Measurements from ENCODE around the gene CYB5R3.

CYB5R3 gene

DNA sequence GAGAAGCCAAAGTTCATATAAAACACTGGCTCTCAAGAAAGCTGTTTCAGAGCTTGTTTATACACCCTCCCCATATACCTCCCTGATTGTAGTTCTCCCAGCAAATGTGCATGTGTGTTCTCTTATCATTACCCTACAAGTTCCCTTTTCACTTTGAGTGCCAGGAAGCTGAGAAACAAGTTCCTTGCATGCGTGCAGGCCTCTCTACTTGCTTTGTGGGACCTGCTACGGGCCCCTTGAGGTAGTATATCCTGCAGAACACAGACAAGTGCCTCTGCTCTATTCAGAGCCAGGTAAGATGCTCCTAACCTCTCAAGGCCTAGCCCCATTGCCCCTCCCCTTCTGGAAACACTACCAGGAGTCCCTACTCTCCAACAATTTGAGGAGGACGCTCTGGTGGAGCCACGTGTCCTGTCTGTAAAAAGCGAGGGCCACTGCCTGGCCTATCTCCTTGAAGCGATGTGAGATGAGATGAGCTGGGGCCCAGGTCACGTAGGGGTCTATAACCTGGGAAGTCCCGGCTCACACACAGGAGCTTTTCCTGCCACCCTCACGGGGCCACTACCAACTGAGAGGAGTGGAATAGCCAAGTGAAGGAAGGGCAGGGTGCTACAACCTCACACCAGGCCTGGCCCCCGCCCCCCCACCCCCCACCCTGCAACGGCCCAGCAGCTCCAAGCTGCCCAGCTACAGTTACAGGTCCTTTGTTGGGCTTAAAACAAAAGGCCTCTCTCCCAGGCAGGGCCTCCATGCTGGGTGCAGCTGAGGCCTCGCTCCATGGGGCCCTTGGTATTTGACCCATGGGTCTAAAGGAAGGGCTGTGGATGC is 6.2 kb downstream of the CYB5R3 start:
- Histone ChIP-seq H3K4me3 (replicated peaks; ENCODE audit: insufficient read depth, low read length) (no peak overlapping the region), H3K27ac (replicated peaks) (peak overlapping the region; percentile 74), H3K27me3 (ENCODE audit: insufficient read depth, poor library complexity, severe bottlenecking) (no peaks in the 10 kb centered on the region)
- peak in 1 of 2 experiments; percentile 82 for DNase-seq (ENCODE audit: low read depth in 1 of 2, low spot score in 1 of 2)
- TF ChIP-seq GABPA (IDR thresholded peaks at IDR 0.05; ENCODE audit: low read depth) (no peak), POLR2AphosphoS5 (IDR thresholded peaks at IDR 0.05; ENCODE audit: low read depth) (no peak), SPI1 (IDR thresholded peaks at IDR 0.05; ENCODE audit: borderline replicate concordance, low read depth) (no peak; the same call in 1 of the 2 replicates)
- TF ChIP-seq, protein P1, sequence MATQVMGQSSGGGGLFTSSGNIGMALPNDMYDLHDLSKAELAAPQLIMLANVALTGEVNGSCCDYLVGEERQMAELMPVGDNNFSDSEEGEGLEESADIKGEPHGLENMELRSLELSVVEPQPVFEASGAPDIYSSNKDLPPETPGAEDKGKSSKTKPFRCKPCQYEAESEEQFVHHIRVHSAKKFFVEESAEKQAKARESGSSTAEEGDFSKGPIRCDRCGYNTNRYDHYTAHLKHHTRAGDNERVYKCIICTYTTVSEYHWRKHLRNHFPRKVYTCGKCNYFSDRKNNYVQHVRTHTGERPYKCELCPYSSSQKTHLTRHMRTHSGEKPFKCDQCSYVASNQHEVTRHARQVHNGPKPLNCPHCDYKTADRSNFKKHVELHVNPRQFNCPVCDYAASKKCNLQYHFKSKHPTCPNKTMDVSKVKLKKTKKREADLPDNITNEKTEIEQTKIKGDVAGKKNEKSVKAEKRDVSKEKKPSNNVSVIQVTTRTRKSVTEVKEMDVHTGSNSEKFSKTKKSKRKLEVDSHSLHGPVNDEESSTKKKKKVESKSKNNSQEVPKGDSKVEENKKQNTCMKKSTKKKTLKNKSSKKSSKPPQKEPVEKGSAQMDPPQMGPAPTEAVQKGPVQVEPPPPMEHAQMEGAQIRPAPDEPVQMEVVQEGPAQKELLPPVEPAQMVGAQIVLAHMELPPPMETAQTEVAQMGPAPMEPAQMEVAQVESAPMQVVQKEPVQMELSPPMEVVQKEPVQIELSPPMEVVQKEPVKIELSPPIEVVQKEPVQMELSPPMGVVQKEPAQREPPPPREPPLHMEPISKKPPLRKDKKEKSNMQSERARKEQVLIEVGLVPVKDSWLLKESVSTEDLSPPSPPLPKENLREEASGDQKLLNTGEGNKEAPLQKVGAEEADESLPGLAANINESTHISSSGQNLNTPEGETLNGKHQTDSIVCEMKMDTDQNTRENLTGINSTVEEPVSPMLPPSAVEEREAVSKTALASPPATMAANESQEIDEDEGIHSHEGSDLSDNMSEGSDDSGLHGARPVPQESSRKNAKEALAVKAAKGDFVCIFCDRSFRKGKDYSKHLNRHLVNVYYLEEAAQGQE (IDR thresholded peaks at IDR 0.05; ENCODE audit: insufficient replicate concordance, low read depth): no peak
- TF ChIP-seq, protein P2, sequence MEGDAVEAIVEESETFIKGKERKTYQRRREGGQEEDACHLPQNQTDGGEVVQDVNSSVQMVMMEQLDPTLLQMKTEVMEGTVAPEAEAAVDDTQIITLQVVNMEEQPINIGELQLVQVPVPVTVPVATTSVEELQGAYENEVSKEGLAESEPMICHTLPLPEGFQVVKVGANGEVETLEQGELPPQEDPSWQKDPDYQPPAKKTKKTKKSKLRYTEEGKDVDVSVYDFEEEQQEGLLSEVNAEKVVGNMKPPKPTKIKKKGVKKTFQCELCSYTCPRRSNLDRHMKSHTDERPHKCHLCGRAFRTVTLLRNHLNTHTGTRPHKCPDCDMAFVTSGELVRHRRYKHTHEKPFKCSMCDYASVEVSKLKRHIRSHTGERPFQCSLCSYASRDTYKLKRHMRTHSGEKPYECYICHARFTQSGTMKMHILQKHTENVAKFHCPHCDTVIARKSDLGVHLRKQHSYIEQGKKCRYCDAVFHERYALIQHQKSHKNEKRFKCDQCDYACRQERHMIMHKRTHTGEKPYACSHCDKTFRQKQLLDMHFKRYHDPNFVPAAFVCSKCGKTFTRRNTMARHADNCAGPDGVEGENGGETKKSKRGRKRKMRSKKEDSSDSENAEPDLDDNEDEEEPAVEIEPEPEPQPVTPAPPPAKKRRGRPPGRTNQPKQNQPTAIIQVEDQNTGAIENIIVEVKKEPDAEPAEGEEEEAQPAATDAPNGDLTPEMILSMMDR (IDR thresholded peaks at IDR 0.05; ENCODE audit: insufficient read depth, low read length): no peak

DNA sequence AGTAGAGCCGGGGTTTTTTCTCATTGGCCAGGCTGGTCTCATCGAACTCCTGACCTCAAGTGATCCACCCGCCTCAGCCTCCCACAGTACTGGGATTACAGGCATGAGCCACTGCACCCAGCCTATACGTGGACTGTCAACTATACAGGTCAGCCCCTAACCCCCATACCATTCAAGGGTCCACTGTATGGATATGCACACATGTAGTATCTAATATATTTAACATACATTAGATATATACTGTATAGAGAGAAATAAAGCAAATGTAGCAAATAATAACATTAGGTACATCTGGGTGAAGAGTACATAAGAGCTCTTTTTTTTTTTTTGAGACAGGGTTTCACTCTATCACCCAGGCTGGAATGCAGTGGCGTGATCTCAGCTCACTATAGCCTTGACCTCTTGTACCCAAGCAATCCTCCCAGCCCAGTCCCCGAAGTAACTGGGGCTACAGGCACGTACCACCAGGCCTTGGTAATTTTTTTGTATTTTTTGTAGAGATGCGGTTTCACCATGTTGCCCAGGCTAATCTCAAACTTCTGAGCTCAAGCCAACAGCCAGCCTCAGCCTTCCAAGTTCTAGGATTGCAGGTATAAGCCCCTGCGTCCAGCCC is 7.3 kb downstream of the CYB5R3 start:
- Histone ChIP-seq H3K4me3 (replicated peaks; ENCODE audit: insufficient read depth, low read length) (no peak overlapping the region), H3K27ac (replicated peaks) (peak overlapping the region; percentile 74), H3K27me3 (ENCODE audit: insufficient read depth, poor library complexity, severe bottlenecking) (no peaks in the 10 kb centered on the region)
- TF ChIP-seq SPI1 (IDR thresholded peaks at IDR 0.05; ENCODE audit: borderline replicate concordance, low read depth) (no peak), POLR2AphosphoS5 (IDR thresholded peaks at IDR 0.05; ENCODE audit: low read depth) (no peak), GABPA (IDR thresholded peaks at IDR 0.05; ENCODE audit: low read depth) (no peak)
- TF ChIP-seq, protein P2 (IDR thresholded peaks at IDR 0.05; ENCODE audit: insufficient read depth, low read length): no peak
- TF ChIP-seq, protein P1 (IDR thresholded peaks at IDR 0.05; ENCODE audit: insufficient replicate concordance, low read depth): no peak
- DNase-seq (ENCODE audit: low read depth in 1 of 2, low spot score in 1 of 2): no peak

DNA sequence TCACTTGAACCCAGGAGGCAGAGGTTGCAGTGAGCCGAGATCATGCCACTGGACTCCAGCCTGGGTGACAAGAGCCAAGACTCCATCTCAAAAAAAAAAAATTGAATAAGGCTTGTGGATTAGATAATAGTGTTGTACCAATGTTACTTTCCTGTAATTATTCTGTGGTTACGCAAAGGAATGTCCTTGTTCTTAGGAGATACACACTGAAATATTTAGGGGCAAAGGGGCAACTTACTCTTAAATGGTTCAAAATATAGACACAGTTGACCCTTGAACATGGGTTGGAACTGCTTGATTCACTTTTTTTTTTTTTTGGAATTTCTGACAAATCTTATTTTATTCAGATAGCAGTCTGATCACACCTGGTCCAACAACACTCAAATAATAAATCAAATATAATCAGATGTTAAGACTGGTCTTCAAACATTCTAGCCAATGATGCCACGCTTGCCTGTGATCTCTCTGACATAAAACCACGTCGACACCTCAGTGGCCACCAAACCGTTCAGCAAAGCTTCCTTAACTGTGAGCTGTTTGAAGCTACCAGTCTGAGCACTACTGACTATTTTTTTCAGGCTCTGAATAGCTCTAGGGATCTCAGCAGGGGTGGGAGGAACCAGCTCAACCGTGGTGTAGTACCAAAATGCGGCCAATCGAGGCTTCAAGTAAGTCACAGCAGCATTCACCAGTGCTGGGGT is 9.5 kb downstream of the CYB5R3 start:
- TF ChIP-seq, protein P1 (IDR thresholded peaks at IDR 0.05; ENCODE audit: insufficient replicate concordance, low read depth): no peak
- TF ChIP-seq, protein P2 (IDR thresholded peaks at IDR 0.05; ENCODE audit: insufficient read depth, low read length): no peak
- TF ChIP-seq GABPA (IDR thresholded peaks at IDR 0.05; ENCODE audit: low read depth): no peak
- no peak for TF ChIP-seq POLR2AphosphoS5 (IDR thresholded peaks at IDR 0.05; ENCODE audit: low read depth)
- TF ChIP-seq SPI1 (IDR thresholded peaks at IDR 0.05; ENCODE audit: borderline replicate concordance, low read depth): no peak
- Histone ChIP-seq H3K4me3 (replicated peaks; ENCODE audit: insufficient read depth, low read length) (no peak overlapping the region), H3K27me3 (ENCODE audit: insufficient read depth, poor library complexity, severe bottlenecking) (no peaks in the 10 kb centered on the region), H3K27ac (replicated peaks) (no peak overlapping the region)
- no peak for DNase-seq (ENCODE audit: low read depth in 1 of 2, low spot score in 1 of 2)
